GM21619 (cell line): ENCODE measurements around the gene SCRT2.

Experiments used
- ATAC-seq: cut with Tn5 transposase; IDR thresholded peaks from one replicate; pipeline ENCODE4 v1.9.1; 2021; ENCODE audit not compliant: unreplicated experiment

SCRT2 gene

DNA sequence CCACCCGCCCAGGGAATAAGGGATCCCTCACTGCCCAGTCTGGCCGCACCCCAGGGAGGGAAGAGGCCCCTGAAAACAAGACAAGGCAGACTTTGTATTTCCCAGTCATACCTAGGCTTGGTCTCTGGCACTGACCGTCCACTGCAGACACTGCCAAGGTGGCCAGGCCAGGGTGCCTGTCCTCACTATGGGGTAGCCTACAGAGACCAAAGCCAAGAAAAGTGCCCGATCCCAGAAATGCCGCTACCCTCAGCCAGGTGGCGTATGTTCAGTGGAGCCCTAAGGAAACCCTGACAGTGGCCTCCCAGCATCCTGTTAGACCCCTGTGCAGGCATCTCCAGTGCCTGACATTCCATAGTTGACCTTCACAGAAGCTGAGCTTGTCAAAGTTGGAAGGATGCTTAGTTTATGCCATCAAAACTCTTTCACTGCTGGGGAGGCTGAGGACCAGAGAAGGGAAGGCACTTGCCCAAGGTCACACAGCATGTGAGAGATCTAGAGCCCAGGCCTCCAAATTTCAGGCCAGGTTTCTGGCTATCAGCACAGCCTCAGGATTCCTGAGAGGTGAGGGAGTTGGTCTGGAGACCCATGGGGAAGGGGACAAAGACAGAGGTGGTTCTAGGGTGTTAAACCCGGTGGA is 2.5 kb downstream of the SCRT2 start:
- no peak for ATAC-seq

- no peak for ATAC-seq
Measured at GRCh38 chr20:671252-672030, 4.2 kb downstream of the SCRT2 start.

DNA sequence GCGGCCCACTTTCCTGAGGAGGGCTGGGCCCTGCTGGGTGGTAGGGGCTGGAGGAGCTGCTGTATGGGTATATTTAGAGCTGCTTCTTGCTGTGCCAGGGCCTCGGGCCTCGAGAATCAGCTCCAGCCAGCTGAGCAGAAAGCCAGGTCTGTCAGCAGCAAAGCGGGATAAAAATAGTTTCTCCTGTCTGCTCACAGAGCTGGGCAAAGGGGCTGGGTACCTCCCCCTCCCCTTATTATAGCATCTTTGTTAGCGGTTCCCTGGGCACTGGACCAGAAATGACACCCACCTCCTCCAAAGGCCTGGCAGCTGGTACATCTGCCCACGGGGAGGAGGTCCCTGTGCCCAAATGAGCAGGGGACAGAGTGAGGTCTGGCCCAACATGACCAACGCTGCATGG is 6.0 kb downstream of the SCRT2 start:
- no peak for ATAC-seq

DNA sequence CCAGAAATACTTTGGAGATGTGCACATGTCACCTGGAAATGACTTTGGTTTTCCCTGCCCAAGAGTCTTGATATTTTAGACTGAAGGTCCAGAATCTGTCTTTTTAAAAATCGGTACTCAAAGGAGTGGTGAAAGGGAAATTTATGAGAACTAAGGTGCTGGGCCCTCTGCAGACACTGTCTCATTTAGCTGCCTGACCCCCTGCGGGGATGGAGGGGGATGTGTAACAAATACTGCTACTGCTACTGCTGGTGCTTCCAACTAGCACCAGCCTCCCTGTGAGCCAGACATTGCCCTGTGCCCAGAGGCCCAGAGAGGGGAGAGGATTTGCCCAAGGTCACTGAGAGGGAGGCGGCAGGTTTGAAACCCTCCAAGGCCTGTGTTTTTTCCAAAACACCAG is 7.0 kb downstream of the SCRT2 start:
- no peak for ATAC-seq

DNA sequence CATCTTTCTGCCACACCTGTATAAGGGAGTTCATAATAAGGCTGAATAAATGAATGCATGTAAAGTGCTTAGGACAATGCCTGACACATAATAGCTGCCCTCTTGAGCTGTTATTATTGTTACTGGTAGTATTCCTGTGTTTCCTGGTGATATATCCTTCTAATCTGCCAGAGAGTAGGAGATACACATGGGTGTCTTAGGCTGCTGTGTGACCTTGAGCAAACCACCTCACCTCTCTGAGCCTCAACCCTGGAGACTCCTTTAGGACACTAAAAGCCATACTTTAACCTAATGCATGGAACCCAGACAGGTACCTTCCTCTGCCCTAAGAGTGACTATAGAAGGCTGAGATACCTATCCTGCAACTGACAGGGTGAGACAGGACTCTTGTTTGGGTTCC is 7.6 kb downstream of the SCRT2 start:
- ATAC-seq: no peak

DNA sequence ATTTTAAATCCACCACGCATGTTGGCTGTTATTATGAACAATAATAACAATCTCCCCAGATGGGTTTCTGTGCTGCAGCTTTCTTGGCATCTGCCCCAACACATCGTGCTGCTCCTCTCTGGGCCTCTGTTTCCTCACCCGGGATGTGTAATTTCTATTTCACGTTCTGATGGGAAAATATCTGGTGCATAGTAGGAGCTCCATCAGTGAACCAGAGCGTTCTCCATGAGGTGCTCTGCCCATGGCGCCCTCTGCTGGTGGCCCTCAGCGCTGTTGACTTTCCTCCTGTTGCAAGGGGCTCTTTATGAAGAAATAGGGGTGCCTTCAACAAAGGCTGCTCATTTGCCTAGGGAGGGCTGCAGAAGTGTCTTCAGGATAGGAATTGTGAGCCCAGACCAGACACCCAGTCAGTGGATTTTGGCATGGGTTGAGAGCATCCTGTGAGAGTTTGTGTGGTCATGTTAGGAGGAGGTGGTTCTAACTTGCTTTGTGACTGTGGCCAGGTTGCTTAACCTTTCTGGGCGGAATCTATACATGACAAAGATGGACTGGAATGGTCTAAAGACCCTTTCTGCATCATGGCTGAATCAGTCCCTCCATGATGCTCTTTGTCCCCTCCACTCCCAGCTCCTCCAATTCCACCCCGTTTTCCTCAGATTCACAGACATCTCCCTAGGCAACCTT is 8.1 kb downstream of the SCRT2 start:
- no peak for ATAC-seq

- no peak for ATAC-seq
Measured at GRCh38 chr20:666877-667276, 8.7 kb downstream of the SCRT2 start.

DNA sequence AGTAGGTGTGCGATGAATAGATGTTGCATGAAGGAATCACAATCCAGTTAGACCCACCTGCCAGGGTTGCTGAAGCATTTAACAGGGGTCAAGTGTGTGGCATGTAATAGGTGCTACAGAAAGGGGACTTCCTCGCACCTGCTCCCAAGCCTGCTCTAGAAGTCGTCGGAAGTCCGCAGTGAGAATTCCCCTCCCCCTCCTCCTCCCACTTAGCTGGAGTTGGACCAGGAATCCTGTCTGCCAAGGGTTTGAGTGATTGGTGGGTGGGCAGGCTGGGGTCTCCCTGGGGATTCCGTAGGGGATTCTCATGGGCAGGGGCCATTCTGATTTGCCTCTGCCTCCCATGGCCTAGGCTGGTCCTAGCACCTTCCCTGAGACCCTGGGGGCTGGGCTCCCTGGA is 10.3 kb downstream of the SCRT2 start:
- no peak for ATAC-seq

DNA sequence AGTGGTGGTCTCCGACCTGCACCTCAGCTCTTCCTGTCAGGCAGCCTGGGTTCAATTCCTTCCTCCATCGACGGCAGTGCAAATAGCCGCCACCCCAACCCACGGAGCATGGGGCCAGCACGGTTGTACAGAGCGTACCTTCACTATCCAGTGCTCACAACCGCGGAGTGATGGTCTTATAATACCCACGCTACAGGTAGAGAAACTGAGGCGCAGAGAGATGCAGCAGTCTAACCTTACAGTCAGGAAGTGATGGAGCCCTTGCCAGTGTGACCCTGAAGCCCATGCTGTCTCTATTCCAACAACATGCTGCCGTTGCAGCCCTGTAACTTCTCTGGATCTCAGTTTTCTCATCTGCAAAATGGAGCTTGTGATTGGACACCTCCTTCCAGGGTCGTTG is 11.0 kb downstream of the SCRT2 start:
- ATAC-seq: no peak

DNA sequence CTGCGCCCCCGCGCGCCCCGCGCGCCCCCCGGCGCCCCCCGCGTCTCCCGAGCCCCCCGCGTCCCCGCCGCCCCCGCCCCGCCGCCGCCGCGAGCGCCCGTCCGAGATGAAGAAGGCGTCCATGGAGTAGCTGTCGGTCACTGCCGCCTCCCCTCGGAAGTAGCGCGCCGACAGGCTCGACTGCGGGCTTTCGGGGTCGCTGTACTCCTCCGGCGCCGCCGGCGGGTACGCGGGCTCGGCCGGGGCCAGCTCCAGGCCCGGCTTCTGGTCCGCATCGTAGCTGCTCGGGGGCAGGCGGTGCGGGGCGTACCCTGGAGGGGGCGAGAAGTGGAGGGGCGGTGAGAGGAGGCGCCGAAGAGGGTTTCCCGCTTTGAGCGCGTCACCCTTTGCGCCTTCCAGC is 11.5 kb downstream of the SCRT2 start:
- ATAC-seq: no peak

DNA sequence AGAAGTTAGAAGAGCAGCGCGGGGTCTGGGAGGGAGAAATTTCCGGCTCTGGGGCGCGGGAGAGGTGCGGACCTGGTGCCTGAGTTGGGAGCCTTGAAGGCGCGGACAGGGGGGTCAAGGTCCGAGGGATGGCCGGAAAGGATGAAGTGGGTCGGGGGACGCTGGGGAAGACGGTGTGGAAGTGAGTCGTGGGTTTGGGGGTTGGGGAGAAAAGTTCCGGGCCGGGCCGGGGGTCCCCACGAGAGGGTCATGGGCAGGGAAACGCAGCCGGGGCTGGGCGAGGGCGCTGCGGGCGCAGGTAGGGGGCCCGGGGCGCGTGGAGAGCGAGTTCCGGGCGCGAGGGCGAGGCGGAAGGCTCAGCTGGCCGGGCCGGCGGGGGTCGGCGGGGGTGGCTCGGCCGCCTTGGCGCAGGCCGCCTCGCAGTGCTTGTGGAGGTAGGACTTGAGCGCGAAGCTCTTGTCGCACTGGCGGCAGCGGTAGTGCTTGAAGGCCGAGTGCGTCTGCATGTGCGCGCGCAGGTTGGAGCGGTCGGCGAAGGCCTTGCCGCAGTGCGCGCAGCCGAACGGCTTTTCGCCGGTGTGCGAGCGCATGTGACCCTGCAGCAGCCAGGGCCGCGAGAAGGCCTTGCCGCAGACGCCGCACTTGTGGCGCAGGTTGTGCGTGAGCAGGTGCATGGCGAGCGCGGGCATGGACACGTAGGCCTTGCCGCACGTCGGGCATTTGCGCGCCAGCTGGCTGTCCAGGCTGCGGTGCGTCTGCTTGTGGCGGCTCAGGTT is 12.1 kb downstream of the SCRT2 start:
- no peak for ATAC-seq

GRCh38 chr20:662277-663192 is 13.1 kb downstream of the SCRT2 start:
- ATAC-seq: no peak

DNA sequence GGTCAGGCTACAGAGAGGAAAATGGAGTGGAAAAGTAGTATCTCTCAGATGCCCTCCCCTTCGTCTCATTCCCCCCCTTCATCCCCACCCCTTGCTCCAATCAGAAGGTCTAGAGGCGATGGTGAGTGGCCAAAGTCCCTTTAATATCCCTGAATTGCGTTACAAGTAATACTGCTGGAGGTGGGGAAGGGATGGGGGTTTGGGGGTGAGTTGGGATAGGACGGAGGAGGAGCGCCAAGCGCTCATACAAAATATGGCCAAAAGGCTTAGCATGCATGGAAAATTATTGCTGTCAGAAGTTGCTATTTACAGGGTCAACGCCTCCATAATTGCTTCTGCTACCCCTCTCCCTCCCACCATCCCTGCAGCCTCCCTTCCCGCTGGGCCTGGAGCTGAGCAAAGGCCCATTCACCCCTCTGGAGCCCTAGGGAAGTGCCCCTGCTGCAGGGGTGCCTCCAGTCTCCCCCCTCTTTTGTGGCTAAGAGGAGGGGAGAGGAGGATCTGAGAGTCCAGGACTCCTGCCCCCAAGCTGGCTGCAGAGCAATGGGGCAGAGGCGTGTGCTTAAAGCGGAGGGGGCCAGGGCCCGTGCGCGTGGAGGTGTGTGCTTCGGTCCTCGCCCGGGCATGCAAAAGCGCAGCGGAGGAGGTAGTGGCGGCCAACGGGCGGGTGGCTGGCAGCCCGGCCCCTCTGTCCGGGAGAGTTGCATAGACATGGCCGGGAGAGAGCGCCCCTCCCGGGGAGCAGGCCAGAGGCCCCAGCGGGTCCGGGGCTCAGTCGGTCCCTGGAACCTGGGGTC is 13.9 kb downstream of the SCRT2 start:
- no peak for ATAC-seq

GRCh38 chr20:658731-659291 is 16.8 kb downstream of the SCRT2 start:
- ATAC-seq: no peak

DNA sequence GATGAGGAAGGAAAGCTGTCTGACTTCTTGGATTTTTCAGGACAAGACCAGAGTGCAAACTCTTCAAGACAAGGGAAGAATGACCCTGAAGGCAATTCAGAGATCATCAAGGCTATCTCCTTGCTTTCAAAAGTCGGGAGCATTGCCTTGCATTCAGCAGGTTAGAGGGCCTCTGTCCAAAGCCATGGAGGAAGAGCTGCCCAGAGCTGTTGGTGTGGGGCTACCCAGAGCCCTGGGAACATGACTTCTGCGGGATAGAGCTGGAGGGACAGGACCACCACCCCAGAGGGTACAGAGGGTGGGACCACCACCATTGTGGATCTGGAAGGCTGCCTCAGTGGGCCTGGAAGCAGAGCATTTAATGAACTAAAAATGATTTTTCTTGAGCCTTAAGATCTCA is 17.4 kb downstream of the SCRT2 start:
- no peak for ATAC-seq

DNA sequence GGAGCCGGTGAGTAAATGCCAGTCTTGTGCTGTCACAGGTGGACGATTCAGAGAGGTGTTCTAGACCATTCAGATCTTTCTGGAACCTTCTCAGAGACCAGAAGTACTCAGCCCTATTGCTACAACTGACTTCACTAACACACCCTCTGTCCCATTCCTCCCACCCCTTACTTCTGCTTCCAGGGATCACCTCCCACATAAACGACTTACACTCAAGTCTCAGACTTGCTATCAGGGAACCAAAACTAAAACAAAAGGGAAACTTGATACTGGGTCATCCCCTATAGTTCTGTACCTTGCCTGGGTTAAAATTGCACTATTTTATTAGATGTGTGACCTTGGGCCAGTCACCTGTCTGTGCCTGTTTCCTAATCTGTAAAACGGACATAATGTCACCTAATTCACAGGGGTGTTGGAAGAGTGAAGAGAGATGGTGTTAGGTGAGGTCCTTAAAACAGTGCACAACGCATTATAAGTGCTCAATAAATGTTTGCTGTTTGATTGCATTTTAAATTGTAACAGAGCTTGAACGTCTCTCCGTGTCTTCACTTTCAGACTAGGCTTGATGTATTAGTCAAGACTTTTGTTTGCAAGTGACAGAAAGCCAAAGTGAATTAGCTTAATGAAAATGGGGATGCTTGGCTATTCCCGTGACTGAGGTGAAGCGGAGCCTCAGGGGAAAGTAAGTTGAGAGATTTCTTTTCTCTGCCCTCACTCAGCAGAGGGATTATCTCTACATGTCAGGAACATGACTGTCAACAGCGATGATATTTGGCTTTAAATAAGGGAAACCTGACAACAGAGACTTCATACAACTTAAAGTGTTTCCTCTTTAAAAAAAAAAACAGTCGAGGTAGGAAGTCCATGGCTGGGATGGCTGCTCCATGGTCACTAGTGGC is 19.6 kb downstream of the SCRT2 start:
- ATAC-seq: no peak

GRCh38 chr20:654417-654750 is 21.2 kb downstream of the SCRT2 start:
- ATAC-seq: no peak

DNA sequence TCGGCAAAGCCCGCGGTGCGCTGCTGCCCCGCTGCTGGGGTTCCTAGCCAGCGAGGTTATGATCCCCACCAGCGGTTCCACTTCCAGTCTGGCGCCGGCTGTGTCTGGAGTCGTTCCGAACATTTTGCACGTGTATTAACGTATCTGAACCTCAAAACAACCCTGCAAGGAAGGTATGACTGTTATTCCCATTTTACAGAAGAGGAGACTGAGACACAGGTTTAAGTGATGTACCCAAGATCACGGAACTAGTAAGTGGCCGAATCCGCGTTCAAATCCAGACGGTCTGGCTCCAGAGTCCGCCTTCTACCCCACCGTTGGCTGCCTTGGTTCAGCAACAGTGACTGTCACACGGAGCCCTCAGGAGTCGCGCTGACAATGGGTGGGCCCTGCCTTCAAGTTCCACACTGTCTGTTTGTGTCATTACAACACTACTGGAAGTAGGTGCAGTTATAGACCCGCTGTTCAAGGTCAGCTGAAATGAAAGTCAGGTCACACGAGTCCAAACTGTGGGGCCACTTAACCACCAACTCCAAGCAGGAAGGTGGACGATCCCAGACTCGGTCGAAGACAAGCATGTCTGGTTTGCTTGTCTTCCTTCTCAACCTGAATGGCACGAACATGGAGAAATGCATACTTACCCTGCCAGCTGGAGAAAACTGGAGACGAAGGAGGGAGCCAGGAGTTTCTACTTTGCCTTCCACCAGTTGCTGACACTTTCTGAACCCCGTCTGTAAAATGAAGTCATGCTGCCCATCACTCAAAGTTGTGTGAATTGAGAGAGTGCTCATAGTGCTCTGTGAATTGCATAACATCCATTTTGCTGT is 21.8 kb downstream of the SCRT2 start:
- no peak for ATAC-seq
